A549 (cell line): Measurements from ENCODE around the gene CNOT10.
"Not testable (repeated sequence)": the region's sequence is repeated elsewhere in the genome, so short reads cannot be mapped to it uniquely, and the experiment has no call there.

ENCODE experiments used
- CBX8 ChIP-seq: fragments of 200-600 bp; sonication (generic); IDR thresholded peaks from 2 replicates; pipeline ENCODE4 v1.6.1; 2016
- HEYL ChIP-seq: fragments of 250-450 bp; sonication (Bioruptor Pico); IDR thresholded peaks from 2 replicates; pipeline ENCODE4 v1.8.0; 2021; ENCODE audit warnings: mild to moderate bottlenecking, moderate library complexity
- JUN ChIP-seq, 2 experiments: fragments of >200 bp; sonication (Bioruptor Twin); formaldehyde crosslinking; IDR thresholded peaks; 2 replicates in 1 of 2; 3 replicates in 1 of 2; pipeline ENCODE4 v1.6.1; 2016 to 2017
- JUNB ChIP-seq: fragments of >200 bp; sonication (Bioruptor Twin); formaldehyde crosslinking; IDR thresholded peaks from 2 replicates; pipeline ENCODE4 v1.6.1; 2016
- MAX ChIP-seq: IDR thresholded peaks from 2 replicates; pipeline ENCODE4 v1.6.1; 2012
- POLR2A ChIP-seq: IDR thresholded peaks from 2 replicates; pipeline ENCODE4 v1.6.1; 2012; ENCODE audit warnings: mild to moderate bottlenecking, low read length
- POLR2AphosphoS2 ChIP-seq: conservative IDR thresholded peaks from 2 replicates; pipeline ENCODE4 v1.6.1; 2012; ENCODE audit warnings: low read length, improper control_type of control experiment, inconsistent platforms
- RAD21 ChIP-seq, 2 experiments: fragments of >200 bp in 1 of 2; sonication (Bioruptor Twin) in 1 of 2; formaldehyde crosslinking in 1 of 2; IDR thresholded peaks in 1 of 2; conservative IDR thresholded peaks in 1 of 2; 2 replicates in 1 of 2; 3 replicates in 1 of 2; pipeline ENCODE4 v1.6.1; 2012 to 2018; ENCODE audit warnings: inconsistent platforms in 1 of 2
- RFX5 ChIP-seq: fragments of 450-650 bp; IDR thresholded peaks from 2 replicates; pipeline ENCODE4 v1.7.1; 2014; ENCODE audit warnings: antibody characterized with exemption, mild to moderate bottlenecking, moderate library complexity
- ZFP36 ChIP-seq: fragments of 450-650 bp; IDR thresholded peaks from 2 replicates; pipeline ENCODE4 v1.6.1; 2014; ENCODE audit warnings: borderline replicate concordance; ENCODE audit not compliant: partially characterized antibody
- TF ChIP-seq, protein P1 (sequence below): fragments of >200 bp; sonication (Bioruptor Twin); formaldehyde crosslinking; IDR thresholded peaks from 3 replicates; pipeline ENCODE4 v1.5.1; 2016
- TF ChIP-seq, protein P2 (sequence below): fragments of 200-600 bp; sonication (generic); IDR thresholded peaks from 2 replicates; pipeline ENCODE4 v1.6.1; 2016; ENCODE audit warnings: antibody characterized with exemption, mild to moderate bottlenecking, moderate library complexity

DNA sequence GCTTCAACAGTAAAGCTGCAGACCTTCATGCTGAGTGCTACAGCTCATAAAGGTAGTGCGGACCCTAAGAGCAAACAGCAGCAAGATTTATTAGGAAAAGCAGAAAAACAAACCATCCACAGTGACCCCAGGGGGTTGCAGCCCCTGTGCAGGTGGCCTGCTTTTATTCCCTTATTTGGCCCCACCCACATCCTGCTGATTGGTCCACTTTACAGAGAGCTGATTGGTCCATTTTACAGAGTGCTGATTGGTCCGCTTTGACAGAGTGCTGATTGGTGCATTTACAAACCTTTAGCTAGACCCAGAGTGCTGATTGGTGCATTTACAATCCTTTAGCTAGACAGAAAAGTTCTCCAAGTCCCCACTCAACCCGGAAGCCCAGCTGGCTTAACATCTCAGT, 11.3 kb upstream of the CNOT10 start:
- TF ChIP-seq RAD21 (conservative IDR thresholded peaks at IDR 0.05 in 1 of 2, IDR thresholded peaks at IDR 0.05 in 1 of 2); POLR2A; RFX5; HEYL; CBX8; MAX; JUNB; POLR2AphosphoS2; ZFP36; JUN (IDR thresholded peaks at IDR 0.05): not testable (repeated sequence)
- TF ChIP-seq, protein P1, sequence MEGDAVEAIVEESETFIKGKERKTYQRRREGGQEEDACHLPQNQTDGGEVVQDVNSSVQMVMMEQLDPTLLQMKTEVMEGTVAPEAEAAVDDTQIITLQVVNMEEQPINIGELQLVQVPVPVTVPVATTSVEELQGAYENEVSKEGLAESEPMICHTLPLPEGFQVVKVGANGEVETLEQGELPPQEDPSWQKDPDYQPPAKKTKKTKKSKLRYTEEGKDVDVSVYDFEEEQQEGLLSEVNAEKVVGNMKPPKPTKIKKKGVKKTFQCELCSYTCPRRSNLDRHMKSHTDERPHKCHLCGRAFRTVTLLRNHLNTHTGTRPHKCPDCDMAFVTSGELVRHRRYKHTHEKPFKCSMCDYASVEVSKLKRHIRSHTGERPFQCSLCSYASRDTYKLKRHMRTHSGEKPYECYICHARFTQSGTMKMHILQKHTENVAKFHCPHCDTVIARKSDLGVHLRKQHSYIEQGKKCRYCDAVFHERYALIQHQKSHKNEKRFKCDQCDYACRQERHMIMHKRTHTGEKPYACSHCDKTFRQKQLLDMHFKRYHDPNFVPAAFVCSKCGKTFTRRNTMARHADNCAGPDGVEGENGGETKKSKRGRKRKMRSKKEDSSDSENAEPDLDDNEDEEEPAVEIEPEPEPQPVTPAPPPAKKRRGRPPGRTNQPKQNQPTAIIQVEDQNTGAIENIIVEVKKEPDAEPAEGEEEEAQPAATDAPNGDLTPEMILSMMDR, result not testable (repeated sequence)
- TF ChIP-seq, protein P2, sequence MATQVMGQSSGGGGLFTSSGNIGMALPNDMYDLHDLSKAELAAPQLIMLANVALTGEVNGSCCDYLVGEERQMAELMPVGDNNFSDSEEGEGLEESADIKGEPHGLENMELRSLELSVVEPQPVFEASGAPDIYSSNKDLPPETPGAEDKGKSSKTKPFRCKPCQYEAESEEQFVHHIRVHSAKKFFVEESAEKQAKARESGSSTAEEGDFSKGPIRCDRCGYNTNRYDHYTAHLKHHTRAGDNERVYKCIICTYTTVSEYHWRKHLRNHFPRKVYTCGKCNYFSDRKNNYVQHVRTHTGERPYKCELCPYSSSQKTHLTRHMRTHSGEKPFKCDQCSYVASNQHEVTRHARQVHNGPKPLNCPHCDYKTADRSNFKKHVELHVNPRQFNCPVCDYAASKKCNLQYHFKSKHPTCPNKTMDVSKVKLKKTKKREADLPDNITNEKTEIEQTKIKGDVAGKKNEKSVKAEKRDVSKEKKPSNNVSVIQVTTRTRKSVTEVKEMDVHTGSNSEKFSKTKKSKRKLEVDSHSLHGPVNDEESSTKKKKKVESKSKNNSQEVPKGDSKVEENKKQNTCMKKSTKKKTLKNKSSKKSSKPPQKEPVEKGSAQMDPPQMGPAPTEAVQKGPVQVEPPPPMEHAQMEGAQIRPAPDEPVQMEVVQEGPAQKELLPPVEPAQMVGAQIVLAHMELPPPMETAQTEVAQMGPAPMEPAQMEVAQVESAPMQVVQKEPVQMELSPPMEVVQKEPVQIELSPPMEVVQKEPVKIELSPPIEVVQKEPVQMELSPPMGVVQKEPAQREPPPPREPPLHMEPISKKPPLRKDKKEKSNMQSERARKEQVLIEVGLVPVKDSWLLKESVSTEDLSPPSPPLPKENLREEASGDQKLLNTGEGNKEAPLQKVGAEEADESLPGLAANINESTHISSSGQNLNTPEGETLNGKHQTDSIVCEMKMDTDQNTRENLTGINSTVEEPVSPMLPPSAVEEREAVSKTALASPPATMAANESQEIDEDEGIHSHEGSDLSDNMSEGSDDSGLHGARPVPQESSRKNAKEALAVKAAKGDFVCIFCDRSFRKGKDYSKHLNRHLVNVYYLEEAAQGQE, result not testable (repeated sequence)
